Duodenal mucosa (tissue), 2 donors: ENCODE measurements around the gene HEPACAM.

Experiments used
- H3K27ac ChIP-seq: one replicate; pipeline ENCODE4 v1.7.0; 2013; ENCODE audit warnings: low read depth, low read length
- H3K27me3 ChIP-seq, 2 donors: one replicate each; pipeline ENCODE4 v1.7.0; 2013; ENCODE audit warnings: low read length in 2 of 2, control low read depth in 1 of 2; ENCODE audit not compliant: insufficient read depth in 2 of 2, control insufficient read depth in 1 of 2
- H3K36me3 ChIP-seq, 2 donors: one replicate each; pipeline ENCODE4 v1.7.0; 2013; ENCODE audit warnings: low read length in 2 of 2, control low read depth in 1 of 2; ENCODE audit not compliant: insufficient read depth in 2 of 2, control insufficient read depth in 1 of 2
- H3K4me1 ChIP-seq, 2 donors: one replicate each; pipeline ENCODE4 v1.7.0; 2013; ENCODE audit warnings: low read length in 2 of 2, control low read depth in 1 of 2; ENCODE audit not compliant: insufficient read depth in 2 of 2, control insufficient read depth in 1 of 2
- H3K4me3 ChIP-seq, 2 donors: one replicate each; pipeline ENCODE4 v1.7.0; 2013; ENCODE audit warnings: low read length in 2 of 2, low read depth in 1 of 2
- H3K9ac ChIP-seq, 2 donors: one replicate each; pipeline ENCODE4 v1.7.0; 2013; ENCODE audit warnings: low read length in 2 of 2, low read depth in 1 of 2
- H3K9me3 ChIP-seq, 2 donors: one replicate each; pipeline ENCODE4 v1.7.0; 2013; ENCODE audit warnings: low read length in 2 of 2, control low read depth in 1 of 2; ENCODE audit not compliant: control insufficient read depth in 1 of 2

Gene HEPACAM

GRCh38 chr11:124895471-124895971 lies 40.3 kb downstream of the HEPACAM start:
- Histone ChIP-seq H3K9me3 (no peaks in the 10 kb centered on the region), H3K4me1 (no peaks in the 10 kb centered on the region), H3K9ac (no peak overlapping the region), H3K36me3 (no peaks in the 10 kb centered on the region), H3K4me3 (no peak overlapping the region), H3K27me3 (peaks cover 8 to 11% of the 10 kb centered on the region in 2 donors), H3K27ac (no peak overlapping the region)

- H3K4me3 ChIP-seq: no peak overlapping the region
- no peak overlapping the region for H3K9ac ChIP-seq
- H3K36me3 ChIP-seq: no peaks in the 10 kb centered on the region
- peaks cover 1 to 5% of the 10 kb centered on the region in 2 donors for H3K27me3 ChIP-seq
- no peaks in the 10 kb centered on the region for H3K4me1 ChIP-seq
- H3K27ac ChIP-seq: no peak overlapping the region
- H3K9me3 ChIP-seq: no peaks in the 10 kb centered on the region
Measured at GRCh38 chr11:124894606-124895430, 41.0 kb downstream of the HEPACAM start.

- Histone ChIP-seq H3K4me1 (peaks cover under 1 to 1% of the 10 kb centered on the region in 2 donors), H3K9ac (no peak overlapping the region), H3K4me3 (no peak overlapping the region), H3K9me3 (no peaks in the 10 kb centered on the region), H3K36me3 (no peaks in the 10 kb centered on the region), H3K27me3 (no peaks in the 10 kb centered on the region), H3K27ac (no peak overlapping the region)
Measured at GRCh38 chr11:124893781-124894401, 42.0 kb downstream of the HEPACAM start.

DNA sequence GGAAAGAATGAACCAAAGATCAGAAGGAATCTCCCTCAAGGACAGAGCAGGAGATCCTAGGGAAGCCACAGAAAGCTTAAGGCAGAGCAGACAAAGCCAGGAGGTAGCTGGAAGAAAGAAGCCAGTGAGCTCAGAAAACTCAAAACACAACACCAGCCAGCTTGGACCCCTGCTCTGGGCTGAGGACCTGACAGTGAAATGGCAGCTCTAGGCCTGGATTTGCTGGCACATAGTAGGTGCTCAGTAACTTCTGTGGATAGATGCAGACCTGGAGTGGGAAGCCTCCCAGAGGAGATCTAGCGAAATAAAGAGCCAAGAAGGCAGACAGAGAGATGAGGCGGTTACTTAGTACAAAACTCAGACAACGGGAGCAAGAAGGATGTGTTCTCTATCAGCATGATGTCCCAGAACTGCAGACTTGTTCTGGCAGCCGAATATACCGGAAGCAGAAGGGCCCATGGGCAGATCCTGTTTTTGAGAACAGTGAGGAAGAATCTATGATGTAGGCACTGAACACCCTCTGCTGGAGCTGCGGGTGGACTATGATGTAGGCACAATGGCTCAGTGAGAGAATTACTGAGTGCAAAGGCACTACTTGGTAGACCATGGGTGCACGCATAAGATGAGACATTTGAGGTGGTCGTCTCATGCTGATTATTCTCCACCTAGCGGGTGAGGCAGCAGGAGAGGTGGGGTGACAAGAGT lies 42.9 kb downstream of the HEPACAM start:
- Histone ChIP-seq H3K27me3 (no peaks in the 10 kb centered on the region), H3K36me3 (no peaks in the 10 kb centered on the region), H3K9ac (no peak overlapping the region), H3K4me1 (peaks cover 4 to 7% of the 10 kb centered on the region in 2 donors), H3K4me3 (no peak overlapping the region), H3K27ac (no peak overlapping the region), H3K9me3 (no peaks in the 10 kb centered on the region)

GRCh38 chr11:124892146-124892545 lies 43.7 kb downstream of the HEPACAM start:
- Histone ChIP-seq H3K27me3 (no peaks in the 10 kb centered on the region), H3K9me3 (no peaks in the 10 kb centered on the region), H3K9ac (no peak overlapping the region), H3K27ac (no peak overlapping the region), H3K4me1 (peaks cover 4 to 7% of the 10 kb centered on the region in 2 donors), H3K36me3 (no peaks in the 10 kb centered on the region), H3K4me3 (no peak overlapping the region)

GRCh38 chr11:124891373-124891861 lies 44.4 kb downstream of the HEPACAM start:
- Histone ChIP-seq H3K4me3 (no peak overlapping the region), H3K9me3 (no peaks in the 10 kb centered on the region), H3K36me3 (no peaks in the 10 kb centered on the region), H3K9ac (no peak overlapping the region), H3K27me3 (no peaks in the 10 kb centered on the region), H3K27ac (no peak overlapping the region), H3K4me1 (peaks cover 4 to 7% of the 10 kb centered on the region in 2 donors)

- H3K9me3 ChIP-seq: no peaks in the 10 kb centered on the region
- peaks cover 4 to 7% of the 10 kb centered on the region in 2 donors for H3K4me1 ChIP-seq
- no peaks in the 10 kb centered on the region for H3K27me3 ChIP-seq
- H3K4me3 ChIP-seq: no peak overlapping the region
- H3K9ac ChIP-seq: no peak overlapping the region
- H3K36me3 ChIP-seq: no peaks in the 10 kb centered on the region
- no peak overlapping the region for H3K27ac ChIP-seq
Measured at GRCh38 chr11:124890683-124891372, 45.0 kb downstream of the HEPACAM start.

GRCh38 chr11:124890151-124890550 lies 45.7 kb downstream of the HEPACAM start:
- Histone ChIP-seq H3K4me3 (no peak overlapping the region), H3K27me3 (no peaks in the 10 kb centered on the region), H3K9me3 (no peaks in the 10 kb centered on the region), H3K27ac (no peak overlapping the region), H3K9ac (no peak overlapping the region), H3K4me1 (peaks cover 4 to 7% of the 10 kb centered on the region in 2 donors), H3K36me3 (no peaks in the 10 kb centered on the region)

GRCh38 chr11:124889191-124890091 lies 46.4 kb downstream of the HEPACAM start:
- Histone ChIP-seq H3K9ac (no peak overlapping the region), H3K36me3 (no peaks in the 10 kb centered on the region), H3K4me1 (peaks cover 4 to 7% of the 10 kb centered on the region in 2 donors), H3K9me3 (no peaks in the 10 kb centered on the region), H3K4me3 (no peak overlapping the region), H3K27me3 (no peaks in the 10 kb centered on the region), H3K27ac (no peak overlapping the region)
